ENCODE results near the gene BTRC.

DNA sequence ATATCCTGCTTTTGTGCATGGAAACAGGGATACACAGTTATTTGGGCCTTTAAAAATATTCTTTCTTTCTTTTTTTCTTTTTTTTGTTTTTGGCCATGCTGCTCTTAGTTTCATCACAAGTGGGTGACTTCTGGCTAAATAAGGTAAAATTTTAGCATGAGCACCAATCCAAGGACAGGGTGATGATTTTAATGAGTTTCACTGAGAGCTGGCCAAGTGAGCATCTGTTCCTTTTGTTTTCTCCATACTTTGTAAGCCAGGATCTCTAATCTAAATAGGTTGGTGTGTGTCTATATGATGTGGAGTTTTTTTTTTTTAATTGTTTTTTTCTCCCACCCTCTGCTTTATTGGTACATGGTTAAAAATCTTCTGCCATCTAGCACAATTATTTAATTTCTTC lies 127.3 kb downstream of the BTRC start:
- no peak for TF ChIP-seq CTCF (conservative IDR thresholded peaks at IDR 0.05; ENCODE audit: low read depth, low read length)
- no peak for TF ChIP-seq EZH2 (IDR thresholded peaks at IDR 0.05; ENCODE audit: low read length, unreplicated experiment)

Data from PC-3 (cell line).